ENCODE measurements around the gene IFT27.

IFT27 gene

GRCh38 chr22:36714110-36714509, 61.8 kb downstream of the IFT27 start:
- DNase-seq: no peak

- no peak for DNase-seq
Observed at GRCh38 chr22:36713436-36713835, 62.5 kb downstream of the IFT27 start.
